GM21786 (cell line): Measurements from ENCODE around the gene FEZF2.

Experiments
- ATAC-seq: cut with Tn5 transposase; IDR thresholded peaks from one replicate; pipeline ENCODE4 v1.9.1; 2021; ENCODE audit not compliant: unreplicated experiment

The FEZF2 gene

DNA sequence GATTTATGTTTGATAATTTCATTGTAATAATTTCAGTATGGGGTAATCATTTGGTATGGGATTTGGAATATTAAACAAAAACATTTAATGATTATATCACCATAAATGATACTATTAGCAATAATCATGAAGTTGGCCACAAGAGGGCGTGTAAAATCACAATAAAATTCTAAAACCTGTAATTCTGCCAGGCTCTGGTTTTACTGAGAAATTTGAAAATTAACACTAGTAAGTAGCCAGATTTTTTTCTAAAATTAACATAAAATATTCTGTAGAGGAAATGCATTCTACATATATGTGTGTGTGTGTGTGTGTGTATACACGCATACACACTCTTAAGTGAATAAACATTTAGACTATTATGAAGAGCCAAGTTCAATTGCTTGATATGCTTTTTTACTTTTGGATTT lies 40.5 kb downstream of the FEZF2 start:
- ATAC-seq, result no peak

DNA sequence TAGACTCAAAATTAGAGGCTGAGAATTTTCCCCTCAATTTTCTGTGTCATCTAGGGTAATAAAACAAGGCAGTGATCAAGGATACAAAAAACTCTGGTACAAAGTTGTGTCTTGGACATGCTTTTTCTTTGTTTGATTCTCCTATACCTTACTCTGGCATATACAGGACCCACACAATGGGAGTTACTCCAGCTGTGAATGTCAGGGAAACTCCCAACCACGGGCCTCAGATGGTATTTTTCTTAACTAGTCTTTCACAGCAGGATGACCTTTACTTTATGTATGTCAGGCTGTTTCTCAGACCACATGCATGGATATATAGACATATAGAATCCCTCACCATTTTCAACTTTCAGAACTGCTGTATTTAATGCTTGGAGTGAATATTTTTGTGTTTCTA lies 41.3 kb downstream of the FEZF2 start:
- no peak for ATAC-seq

DNA sequence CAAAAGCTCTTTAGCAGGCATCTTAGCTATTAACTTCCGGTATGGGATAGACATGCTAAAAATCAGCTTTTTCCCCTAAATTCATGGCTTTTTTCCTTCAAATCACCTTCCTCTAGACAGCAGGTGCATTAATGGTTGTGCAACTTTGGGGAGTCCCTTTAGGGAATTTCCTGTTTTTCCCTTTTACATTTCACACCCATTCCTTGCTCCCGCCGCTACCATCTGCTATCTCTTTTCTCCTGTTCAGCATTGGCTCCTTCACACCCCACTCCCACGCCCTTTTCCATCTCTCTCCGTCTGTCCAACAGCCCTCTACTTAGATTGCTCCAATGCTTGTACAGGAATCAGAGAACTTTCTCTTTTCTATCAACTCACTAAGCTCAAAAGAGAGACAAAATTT lies 43.4 kb downstream of the FEZF2 start:
- ATAC-seq, result no peak

DNA sequence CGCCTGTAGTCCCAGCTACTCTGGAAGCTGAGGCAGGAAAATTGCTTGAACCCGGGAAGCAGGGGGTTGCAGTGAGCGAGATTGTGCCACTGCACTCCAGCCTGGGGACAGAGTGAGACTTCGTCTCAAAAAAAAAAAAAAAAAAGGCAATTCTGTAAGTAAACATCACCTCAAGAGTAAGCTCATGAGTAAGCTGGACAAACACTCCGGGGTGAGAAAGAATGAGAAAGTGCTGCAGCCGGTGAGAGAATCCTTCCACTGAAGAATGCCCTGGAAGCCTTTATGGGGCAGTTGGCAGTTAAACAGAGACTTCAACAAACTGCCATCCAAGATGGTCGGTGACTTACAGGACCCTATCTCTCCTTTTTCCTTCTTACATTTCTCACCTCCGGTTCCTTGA lies 47.5 kb downstream of the FEZF2 start:
- ATAC-seq, result no peak

DNA sequence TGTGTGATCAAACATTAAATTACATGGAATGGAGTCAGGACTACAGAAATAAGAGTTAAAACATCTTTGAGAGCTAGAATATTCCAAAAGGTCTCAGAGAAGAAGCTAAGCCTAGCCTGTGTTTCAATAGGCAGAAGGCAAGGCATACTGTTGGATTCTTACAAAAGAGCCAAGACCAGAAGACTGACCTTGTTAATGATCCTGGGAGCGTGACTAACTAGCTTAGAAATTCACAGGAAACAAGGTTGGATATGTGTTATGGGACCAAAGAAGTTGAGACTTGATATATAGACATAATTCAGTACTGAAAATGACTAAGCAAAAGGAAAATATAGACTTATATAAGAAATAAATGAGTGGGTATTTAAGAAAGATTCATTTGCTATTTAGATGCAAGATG lies 50.1 kb downstream of the FEZF2 start:
- ATAC-seq, result no peak
